Pulmonary artery endothelial cell (primary cell): ENCODE measurements around the gene OTUD7B. TPM values are rescaled to one million over a fixed set of nuclear protein-coding genes. Genes with fewer than 3 reads are reported as not detected.
A peak's percentile ranks its signal among the peaks of the same experiment; 100 is the strongest.
"Not testable (repeated sequence)": the region's sequence is repeated elsewhere in the genome, so short reads cannot be mapped to it uniquely, and the experiment has no call there.

Experiments used
- DNase-seq: peaks from one replicate; pipeline ENCODE4 v3.0.0-alpha.2; 2011; ENCODE audit warnings: low read depth, low spot score
- total RNA-seq: library from RNA; depleted of rRNA; stranded (reverse); fragments of >200 nt; gene quantifications from 2 replicates; pipeline ENCODE4 v1.2.3, GENCODE V29; 2014

Gene OTUD7B
- total RNA-seq, 1 donor from 2014 or later: 12.8 TPM

GRCh38 chr1:150003801-150004200 lies 6.7 kb downstream of the OTUD7B start:
- DNase-seq: no peak

DNA sequence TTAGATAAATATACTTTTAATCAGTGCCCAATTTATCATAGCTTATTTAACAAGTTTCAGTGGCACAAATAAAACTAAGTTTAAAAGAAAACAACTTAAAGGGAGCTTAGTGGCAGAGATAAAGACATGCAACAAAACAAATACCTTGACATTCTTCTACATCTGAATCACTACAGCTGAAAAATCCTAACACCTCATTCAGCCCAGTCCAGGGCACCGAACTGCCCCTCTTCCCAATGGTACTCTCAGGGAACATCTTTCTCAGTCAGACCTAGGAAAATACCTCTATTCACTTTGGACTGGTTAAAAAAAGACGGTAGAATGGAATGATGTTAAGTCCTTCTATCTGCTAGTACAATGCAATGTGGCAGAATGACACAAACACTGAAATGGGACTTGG lies 8.3 kb downstream of the OTUD7B start:
- DNase-seq: no peak

GRCh38 chr1:150001415-150001814 lies 9.1 kb downstream of the OTUD7B start:
- DNase-seq: no peak

- DNase-seq: no peak
These were observed 12.8 kb downstream of the OTUD7B start for GRCh38 chr1:149997585-149998262.

- DNase-seq: no peak
These were observed 14.6 kb downstream of the OTUD7B start for GRCh38 chr1:149995927-149996326.

GRCh38 chr1:149993764-149994163 lies 16.8 kb downstream of the OTUD7B start:
- no peak for DNase-seq

- DNase-seq: no peak
These were observed 17.3 kb downstream of the OTUD7B start for GRCh38 chr1:149993181-149993580.

DNA sequence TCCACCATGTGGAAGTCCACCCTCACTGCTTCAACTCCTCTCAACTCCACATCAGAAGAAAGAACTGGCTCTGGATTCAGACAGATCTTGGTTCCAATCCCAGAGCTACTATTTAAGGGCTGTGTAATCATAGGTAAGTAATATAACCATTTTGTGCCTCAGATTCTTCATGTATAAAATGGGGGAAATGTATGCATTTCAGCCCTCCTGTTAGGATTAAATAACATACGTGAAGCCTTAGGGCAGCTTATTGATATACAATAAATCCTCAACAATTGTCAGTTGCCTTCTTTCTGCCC lies 23.3 kb downstream of the OTUD7B start:
- DNase-seq: no peak

DNA sequence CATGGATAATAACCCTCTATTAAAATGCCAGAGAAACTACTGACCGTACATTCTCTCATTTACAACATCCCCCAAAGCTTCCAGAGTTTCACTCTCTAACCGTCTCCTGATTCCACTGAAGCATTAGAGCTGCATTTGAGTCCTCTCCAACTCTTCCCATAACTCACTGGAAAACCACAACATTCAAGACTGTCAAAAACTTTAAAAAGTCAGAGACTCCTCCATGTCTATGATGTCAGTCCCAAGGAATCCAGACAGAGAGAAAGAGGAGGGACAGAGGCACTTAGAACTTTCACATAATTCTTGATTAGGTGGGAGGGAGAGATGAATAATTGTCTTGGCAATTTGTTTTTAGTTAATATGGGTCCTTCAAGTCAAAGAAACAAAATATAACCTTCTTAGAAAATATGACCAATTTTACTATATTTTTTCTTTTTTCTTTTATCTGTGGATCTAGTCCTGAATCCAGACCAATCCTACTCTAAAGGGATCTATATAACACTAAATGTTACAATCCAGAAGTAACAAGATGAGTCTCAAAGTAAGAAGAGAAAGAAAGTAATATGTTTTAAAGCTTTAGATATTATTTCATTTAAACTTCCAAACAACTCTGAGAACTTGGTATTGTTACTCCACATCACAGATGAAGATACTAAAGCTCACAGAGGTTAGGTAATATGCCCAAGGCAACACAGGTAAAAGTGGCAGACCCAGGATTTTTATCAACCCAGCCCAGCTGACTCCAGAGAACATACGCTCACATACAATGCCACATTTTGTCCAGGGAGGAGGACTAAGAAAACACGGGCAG lies 23.8 kb downstream of the OTUD7B start:
- no peak for DNase-seq

DNA sequence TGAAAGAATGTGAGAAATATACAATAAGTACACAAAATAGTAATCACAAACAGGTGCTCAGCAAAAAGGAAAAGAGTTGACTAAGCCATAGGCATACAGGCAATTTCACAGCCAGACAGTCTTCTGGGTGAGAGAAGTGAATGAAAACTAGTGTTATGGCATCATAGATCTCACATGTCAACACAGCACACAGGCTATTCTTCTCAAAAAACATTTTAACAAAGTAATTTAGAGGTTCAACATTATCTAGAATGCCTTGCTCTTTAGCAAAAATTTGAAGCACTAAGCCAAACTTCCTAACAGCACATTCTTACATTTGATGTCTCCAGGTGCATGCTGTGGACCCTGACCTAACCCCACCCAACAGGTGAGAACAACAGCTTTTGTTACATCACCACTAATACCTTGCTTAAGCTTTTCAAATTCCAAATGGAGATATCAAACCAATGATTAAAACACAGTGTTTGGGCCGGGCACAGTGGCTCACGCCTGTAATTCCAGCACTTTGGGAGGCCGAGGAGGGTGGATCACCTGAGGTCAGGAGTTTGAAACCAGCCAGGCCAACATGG lies 30.5 kb downstream of the OTUD7B start:
- DNase-seq: no peak

DNA sequence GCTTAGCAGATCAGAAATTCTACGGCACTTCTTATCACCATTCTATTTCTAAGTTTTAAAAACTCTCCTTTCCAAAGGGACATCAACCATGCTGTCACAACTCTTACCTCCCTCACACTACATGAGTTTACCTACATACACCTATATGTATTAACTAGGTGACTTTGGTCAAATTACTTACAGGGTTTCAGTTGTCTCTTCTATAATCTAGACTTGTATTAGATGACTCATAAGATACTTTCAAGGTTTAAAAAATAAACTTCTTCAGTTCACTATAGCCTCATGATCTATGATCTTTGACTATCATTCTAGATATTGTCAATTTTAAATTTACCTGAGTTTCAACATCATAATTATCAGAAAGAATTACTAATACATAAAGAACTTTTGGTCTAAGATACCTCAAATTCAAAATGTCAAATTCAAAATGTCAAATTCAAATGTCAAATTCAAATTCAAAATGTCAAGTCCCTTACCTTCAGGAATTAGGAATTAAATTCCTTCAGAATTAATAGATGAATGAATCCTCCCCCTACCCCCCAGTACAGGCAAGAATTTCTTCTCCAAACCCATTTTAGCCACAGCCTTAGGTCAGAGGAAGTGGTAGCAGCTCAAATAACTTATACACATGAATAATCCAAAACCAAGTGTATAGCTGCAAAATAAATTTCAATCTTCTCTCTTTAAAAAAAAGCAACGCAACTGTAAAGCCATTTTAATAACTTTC lies 31.1 kb downstream of the OTUD7B start:
- DNase-seq: no peak

- DNase-seq: peak; percentile 5
These were observed 31.9 kb downstream of the OTUD7B start for GRCh38 chr1:149978547-149979023.

GRCh38 chr1:149977345-149977744 lies 33.2 kb downstream of the OTUD7B start:
- no peak for DNase-seq

- DNase-seq: no peak
These were observed 38.0 kb downstream of the OTUD7B start for GRCh38 chr1:149972547-149972946.

DNA sequence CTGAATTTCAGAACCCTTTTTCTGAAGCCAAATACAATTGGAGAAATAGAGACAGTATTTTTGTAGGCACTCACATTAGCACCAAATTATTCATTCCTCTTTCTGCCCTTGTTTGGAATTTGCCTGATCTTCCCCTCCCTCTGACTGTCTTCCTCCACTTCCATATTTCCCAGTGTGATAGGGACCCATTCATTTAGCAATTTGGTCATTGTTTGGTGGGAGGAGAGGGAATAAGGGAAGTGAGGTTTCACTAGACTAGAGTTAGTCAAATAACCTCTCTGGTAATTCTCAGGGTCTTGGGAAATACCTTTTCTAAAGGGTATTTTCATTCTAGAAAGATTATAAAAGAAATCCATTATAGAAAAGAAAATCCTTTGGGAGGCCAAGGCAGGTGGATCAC lies 42.9 kb downstream of the OTUD7B start:
- no peak for DNase-seq

DNA sequence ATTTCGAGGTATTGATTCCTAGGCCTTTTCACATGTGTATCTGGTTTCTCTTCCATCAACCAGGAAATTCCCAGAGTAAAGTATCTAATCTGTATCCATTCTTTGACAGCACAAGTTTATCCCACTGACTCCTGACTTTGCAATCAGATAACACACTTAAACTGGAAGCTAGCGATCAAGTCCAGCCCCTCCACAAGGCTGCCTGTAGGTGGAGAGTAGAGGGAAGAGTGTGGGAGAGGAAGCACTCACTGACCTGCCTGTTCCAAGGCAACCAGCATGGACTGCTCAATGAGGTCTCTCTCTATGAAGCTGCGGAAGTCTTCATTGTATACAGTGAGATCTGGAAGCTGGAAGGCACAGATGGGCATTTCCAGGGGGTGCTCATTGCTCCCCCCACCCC lies 43.5 kb downstream of the OTUD7B start:
- no peak for DNase-seq

DNA sequence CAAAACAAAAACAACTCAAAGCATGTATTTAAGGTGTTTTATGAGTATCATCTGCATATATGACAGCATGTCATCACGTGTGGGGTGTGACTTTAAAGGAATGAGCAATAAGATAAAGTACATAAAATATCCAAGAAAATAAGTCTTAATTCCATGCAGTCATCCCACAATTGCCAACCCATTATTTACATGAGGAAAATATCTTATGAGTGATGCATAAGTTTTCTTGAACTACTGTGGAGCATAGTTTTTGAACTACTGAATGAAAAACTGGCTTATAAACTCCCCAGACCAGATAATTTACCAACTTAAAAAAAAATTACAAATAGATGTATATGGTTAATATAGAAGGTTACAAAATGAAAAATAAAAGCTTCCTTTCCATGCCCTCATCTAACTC lies 44.1 kb downstream of the OTUD7B start:
- DNase-seq: no peak

GRCh38 chr1:149965440-149965839 lies 45.1 kb downstream of the OTUD7B start:
- DNase-seq: no peak

- no peak for DNase-seq
These were observed 47.2 kb downstream of the OTUD7B start for GRCh38 chr1:149963358-149963757.

DNA sequence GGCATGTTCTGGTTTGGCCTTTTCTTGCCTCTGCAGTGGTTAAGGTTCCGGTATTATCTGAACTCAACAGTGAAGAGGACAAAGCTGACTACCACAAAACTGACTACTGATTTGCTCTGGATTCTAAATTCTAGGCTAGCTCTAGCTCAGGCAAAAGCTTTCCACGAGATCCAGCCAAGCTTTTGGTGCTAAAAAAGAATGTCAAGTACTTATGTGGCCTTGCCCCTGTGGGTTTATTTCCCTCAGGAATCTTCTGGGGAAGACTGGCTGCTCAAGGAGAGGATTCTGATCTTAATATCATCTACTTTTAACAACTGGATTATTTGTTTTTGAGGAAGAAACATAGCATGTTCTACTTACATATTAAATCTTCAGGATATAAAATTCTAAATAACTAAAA lies 47.8 kb downstream of the OTUD7B start:
- DNase-seq: no peak

GRCh38 chr1:149962039-149962647 lies 48.4 kb downstream of the OTUD7B start:
- no peak for DNase-seq

DNA sequence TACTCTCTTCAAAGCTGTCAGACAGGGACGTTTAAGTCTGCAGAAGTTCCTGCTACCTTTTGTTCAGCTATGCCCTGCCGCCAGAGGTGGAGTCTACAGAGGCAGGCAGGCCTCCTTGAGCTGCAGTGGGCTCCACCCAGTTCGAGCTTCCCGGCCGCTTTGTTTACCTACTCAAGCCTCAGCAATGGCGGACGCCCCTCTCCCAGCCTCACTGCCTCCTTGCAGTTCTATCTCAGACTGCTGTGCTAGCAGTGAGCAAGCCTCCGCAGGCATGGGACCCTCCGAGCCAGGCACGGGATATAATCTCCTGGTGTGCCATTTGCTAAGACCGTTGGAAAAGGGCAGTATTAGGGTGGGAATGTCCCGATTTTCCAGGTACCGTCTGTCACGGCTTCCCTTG lies 53.0 kb downstream of the OTUD7B start:
- DNase-seq: not testable (repeated sequence)
